G401 (cell line): Measurements from ENCODE around the gene ESR1. TPM values are rescaled to one million over a fixed set of nuclear protein-coding genes. Genes with fewer than 3 reads are reported as not detected.

Source experiments
- DNase-seq: peaks from one replicate; pipeline ENCODE4 v3.0.0-alpha.2; 2015; ENCODE audit warnings: low spot score
- in situ Hi-C: cut with HindIII; loops from 2 replicates; pipeline ENCODE4 v1.10.0; 2016; ENCODE audit warnings: low sequenced_read_pairs, mixed read lengths
- total RNA-seq: library from RNA; depleted of rRNA; stranded (reverse); fragments of >200 nt; shearing (Covaris generic); gene quantifications from 2 replicates; pipeline ENCODE4 v1.2.3, GENCODE V29; 2014; rRNA removed

Gene ESR1
- not detected in 2 replicates for total RNA-seq

DNA sequence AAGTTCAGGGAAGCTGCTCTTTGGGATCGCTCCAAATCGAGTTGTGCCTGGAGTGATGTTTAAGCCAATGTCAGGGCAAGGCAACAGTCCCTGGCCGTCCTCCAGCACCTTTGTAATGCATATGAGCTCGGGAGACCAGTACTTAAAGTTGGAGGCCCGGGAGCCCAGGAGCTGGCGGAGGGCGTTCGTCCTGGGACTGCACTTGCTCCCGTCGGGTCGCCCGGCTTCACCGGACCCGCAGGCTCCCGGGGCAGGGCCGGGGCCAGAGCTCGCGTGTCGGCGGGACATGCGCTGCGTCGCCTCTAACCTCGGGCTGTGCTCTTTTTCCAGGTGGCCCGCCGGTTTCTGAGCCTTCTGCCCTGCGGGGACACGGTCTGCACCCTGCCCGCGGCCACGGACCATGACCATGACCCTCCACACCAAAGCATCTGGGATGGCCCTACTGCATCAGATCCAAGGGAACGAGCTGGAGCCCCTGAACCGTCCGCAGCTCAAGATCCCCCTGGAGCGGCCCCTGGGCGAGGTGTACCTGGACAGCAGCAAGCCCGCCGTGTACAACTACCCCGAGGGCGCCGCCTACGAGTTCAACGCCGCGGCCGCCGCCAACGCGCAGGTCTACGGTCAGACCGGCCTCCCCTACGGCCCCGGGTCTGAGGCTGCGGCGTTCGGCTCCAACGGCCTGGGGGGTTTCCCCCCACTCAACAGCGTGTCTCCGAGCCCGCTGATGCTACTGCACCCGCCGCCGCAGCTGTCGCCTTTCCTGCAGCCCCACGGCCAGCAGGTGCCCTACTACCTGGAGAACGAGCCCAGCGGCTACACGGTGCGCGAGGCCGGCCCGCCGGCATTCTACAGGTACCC lies at the start of gene ESR1:
TSS of gene ESR1 (plus strand) at position 170 of the 858 bp plus-strand sequence. CDS start at position 401, 231 bp downstream.
- no peak for DNase-seq
- in situ Hi-C loops: no loop called here

DNA sequence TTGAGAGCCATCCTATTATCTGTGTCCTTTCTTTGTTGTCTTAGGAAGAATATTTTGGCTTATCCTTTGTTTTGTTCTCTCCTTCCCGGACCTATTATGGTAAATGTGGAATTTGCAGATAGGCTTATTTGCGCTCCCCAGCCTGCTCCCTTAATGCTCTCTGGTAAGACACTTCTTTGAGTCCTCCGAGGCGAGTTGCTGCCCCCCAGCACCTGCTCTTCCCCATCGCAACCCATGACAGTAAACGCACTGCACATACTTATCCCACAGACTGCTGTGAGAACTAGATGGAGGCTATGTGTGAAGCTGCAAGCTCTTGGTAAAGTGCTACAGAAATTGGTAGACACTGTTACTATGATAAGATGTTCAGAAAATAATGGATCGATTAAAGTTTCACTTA lies 47.0 kb upstream of the ESR1 start:
- no peak for DNase-seq
- in situ Hi-C loops: no loop called here

DNA sequence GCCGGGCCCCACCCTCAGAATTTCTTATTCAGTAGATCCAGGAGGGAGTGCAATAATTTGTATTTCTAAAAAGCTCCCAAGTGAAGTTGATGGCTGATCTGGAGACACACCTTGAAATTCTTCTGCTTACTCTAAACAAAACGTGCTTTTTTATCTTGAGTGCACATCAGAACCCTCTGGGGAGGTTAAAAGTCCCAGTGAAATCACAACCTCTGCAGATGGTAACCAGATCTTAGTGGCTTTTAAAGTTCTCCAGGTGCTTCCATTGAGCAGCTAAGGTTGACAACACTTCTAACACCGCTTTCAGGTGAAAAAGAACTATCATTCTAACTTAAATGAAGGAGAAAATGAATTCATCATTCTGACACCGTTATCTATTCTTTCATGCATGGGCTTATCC lies 45.6 kb upstream of the ESR1 start:
- no peak for DNase-seq
- in situ Hi-C loops: no loop called here

DNA sequence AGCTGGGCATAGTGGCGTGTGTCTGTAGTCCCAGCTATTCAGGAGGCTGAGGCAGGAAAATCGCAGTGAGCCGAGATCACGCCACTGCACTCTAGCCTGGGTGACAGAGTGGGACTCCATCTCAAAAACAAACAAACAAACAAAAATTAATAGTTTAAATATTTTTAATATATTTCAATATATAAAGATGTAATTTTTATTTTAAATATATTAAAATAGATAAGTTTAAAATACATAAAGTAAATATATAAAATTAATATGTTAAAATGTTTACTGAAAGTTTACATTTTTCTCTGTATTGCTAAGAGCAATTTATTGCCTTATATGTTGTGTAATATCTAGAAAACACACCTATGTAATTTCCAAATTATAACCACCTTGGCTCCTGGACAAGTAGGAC lies 44.7 kb upstream of the ESR1 start:
- in situ Hi-C loops: no loop called here
- no peak for DNase-seq

DNA sequence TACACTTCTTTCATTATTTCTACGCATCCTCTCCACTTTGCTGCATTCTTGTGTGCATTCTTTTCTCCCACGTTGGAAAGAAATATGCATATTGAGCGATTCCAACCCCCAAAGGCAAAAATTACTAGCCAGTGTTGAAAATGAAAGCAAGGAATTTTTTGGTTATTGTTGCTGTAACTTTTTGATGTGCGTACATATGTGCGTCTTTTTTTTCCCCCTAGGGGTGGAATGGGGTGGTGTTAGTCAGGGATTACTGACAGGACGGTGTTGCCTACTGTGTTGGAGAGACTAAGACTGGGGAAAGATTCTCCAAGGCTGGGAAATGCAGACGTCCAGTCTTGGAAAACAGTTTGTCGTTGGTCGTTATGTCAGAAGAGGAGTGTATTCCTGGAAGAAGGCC lies 44.2 kb upstream of the ESR1 start:
- in situ Hi-C loops: no loop called here
- no peak for DNase-seq

DNA sequence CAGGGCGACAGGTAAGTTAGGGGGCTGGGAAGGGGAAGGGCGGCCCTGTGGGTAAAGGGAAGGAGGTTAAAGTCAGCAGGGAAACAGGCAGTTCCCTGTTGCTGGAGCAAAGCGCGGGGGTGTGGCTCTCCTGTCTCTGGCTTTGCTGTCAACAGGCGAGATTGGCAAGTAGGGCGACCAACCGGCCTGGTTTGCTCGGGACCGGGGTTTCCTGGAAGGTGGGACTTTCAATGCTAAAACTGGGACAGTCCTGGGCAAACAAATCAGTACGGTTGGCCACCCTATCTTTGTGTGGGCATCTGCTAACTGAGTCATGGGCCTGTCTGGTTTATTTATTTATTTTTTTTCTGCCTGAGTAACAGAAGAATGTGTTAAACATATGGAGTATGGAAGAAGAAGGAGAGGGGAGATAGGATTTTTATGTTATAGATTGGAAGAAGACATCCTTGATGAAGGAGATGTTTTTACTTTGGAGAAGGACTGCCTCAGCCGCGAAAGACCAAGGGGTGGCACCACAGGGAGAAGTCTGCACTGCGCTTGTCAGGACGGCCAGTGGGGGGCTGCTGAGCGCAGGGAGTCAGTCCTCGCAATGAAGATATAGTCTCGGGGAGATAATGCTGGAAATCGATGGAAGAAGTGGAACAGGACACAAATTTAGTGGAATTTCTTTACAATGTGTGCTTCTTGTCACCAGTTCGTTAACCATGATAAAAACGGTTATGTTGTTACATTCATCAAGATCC lies 43.4 kb upstream of the ESR1 start:
- peak; percentile 23 for DNase-seq
- in situ Hi-C loops: no loop called here

DNA sequence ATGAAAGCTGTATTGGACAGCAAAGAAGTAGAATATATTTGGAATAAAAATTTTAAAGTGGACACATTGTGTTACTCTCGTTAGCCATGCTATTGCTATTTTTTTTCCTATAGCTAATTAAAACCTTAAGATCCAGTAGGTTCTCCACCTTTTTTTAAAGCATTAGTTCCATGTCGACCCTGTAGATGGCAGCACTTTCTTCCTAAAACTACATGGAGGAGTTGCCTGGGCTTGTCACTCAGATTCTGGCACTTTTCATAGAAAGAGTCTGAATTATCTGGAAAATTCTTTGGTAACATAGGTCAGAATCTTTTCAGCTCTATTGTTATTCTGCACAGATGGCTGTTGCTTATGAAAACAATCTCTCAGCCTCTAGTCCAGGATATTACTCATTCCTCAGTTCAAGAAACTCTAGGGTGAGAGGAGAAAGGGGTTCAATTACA lies 42.0 kb upstream of the ESR1 start:
- in situ Hi-C loops: no loop called here
- peak; percentile 66 for DNase-seq

DNA sequence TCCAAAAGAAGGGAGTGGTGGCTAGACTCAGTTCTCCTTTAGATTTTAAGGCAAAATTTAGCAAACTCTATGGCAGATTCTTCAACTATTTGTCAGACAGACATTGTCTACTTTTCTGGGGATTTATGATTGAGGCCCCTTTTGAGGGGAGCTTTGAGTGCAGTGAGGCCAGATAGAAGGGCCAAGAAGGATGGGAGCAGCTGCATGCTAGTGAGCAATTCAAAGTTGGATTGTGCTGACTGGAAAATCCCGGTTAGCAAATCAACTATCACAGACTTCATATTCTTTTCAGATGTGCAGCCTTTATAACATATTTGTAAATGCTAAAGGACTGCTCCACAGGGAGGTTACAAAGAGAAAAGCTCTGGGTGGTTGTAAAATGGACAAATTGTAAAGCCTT lies 35.0 kb upstream of the ESR1 start:
- no peak for DNase-seq
- in situ Hi-C loops: no loop called here

DNA sequence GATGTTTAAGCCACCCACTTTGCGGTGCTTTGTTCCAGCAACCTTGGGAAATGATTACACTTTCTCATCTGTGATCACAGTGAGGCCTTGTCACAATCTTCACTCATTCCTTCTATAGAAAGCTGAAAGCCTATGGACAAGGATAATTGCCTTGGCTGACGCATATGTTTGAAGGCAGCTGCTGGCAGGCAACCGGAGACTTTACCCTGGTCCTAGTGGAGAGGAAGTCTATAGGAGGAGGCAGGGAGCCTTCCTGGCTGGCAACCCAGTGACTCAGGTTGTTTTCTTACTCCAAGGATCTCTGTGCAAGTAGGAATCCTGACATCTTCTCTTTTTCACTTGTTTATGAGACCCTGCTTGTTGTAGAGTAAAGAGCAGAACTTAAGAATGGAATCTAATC lies 34.1 kb upstream of the ESR1 start:
- in situ Hi-C loops: no loop called here

DNA sequence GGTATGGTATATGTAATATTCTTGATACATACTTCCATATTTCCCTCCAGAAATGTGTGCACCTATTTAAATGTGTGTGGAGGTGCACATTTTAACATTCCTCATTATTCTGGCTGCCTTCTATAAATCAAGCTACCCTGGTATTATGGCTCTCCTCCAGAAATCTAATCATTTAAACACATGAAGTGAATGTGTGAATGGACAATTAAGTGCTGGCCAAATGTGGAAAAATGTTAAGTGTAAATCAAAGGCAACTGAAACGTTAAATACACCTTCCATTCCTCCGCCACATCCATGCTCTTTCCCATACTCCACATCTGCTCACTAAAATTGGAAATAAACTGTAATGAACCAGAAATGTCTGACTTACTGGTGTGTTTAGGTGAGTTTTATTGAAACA lies 24.9 kb upstream of the ESR1 start:
- in situ Hi-C loops: no loop called here

More for the DNA sequence above, 34.1 kb upstream of the ESR1 start:
- no peak for DNase-seq

DNA sequence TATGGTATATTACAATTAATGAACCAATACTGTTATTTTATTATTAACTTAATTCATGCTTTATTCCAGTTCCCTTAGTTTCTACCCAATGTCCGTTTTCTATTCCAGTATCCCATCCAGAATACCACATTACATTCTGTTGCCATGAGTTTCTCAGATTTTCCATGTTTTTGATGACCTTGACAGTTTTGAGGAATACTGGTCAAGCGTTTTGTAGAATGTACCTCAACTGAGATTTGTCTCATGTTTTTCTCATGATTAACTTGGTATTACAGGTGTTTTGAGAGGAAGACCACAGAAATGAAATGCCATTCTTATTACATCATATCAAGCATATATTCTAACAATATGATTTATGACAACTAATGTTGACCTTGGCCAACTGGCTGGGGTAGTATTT lies 23.8 kb upstream of the ESR1 start:
- in situ Hi-C loops: no loop called here
- DNase-seq: no peak

More for the DNA sequence above, 24.9 kb upstream of the ESR1 start:
- no peak for DNase-seq

DNA sequence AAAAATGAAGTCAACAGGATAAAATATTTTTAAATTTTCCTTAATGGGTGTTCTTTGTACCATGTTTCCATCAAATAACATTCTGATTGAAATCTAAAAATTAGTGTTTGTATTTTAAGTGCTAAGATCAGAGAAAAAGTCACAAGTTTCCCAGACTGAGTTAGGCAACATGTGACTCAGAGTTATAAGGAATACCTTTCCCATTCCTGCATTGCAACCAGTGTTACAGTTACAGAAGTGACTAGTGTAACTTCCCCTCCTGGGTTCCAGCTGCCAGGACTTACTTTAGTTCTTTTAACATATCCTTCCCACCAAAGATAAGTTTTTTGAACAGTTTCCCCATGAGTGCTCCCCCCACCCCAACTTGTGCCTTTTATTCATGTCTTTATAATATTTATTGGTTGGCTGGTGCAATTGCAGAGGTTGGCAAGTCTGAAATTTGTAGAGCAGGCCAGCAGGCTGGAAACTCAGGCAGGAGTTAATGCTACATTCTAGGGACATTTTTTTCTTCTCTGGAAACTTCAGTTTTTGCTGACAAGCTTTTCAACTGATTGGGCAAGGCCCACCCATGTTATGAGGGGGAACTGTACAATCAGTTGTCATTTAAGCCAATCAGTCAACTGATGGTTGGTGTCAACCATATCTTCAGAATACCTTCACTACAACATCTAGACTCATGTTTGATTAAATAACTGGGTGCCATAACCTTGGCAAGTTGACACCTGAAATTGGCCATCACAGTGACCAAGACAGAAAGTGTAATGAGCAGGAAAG lies 22.9 kb upstream of the ESR1 start:
- in situ Hi-C loops: no loop called here
- no peak for DNase-seq

DNA sequence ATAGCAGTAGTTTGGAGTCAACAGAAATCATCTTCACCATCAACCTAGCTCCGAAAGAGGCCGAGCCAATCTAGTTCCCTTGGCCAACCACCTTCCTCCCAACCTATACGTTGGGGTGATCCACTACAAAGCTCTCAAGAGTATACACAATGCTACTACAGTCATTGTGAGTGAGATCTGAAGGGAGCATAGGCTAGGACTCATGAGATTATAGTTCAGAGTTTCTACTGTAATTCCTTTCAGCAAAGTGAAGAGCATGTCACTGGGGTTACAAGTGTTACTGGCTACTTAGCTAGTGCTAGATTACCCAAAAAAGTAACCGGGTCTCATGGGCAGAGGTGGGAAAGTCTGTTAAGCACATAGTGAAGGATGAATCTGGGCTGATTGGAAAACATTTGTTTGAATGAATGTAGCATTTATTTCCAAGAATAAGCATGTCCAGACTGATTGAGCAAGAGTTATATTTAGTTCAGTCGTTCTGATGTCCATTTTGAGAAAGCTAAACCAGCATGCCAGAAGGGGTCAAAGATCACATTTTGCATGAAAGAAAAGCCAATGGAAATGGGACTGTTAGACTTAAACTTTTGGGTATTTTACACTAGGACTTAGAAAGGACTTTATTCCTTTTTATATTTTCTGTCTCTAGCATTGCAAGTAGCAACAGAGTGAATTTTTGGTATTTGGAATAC lies 10.5 kb upstream of the ESR1 start:
- no peak for DNase-seq
- in situ Hi-C loops: no loop called here

DNA sequence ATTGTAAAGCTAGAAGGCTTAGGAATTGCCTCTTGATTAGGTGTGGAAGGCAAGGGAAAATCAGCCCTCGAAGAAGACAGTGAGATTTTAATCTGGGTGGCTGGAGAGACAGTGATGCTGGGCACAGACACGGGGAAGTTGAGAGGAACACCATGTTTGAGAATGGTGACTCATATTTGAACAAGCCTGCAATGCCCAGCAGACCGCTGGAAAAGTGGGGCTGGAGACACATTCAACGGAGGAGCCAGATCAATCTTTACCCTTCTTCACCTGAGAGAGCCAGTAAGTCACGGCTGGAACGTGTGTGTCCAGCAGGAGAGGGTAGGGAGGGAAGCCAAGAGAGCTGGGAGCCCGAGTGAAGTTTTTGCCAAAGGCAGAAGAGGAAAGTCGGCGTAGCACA lies 3.7 kb upstream of the ESR1 start:
- in situ Hi-C loops: no loop called here
- DNase-seq: no peak

DNA sequence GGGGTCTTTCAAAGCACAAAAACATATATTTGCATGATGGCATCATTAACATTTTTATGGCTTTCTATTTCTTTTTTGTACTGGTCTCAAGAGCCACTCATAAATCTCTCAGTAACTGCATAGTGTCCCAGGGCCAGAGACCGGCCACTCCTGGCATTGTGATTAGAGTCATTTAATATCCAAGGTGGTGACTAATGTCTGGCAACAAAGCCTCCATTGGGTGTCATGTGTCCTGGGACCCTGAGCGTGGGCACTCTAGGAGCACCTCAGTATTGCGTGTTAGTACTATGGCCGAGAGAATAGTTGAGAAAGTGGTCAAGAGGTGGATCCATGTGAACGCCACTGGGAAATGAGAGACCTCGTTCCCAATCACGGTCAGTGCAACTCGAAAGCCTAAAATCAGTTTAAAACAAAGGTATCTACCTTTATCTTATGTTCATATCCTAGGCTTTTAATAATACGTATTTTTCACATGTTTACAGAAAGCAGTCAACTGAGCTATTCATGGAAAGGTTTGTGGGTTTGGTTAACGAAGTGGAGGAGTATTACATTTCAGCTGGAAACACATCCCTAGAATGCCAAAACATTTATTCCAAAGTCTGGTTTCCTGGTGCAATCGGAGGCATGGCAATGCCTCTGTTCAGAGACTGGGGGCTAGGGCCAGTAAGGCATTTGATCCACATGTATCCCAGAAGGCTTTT lies 2.7 kb upstream of the ESR1 start:
- in situ Hi-C loops: no loop called here

DNA sequence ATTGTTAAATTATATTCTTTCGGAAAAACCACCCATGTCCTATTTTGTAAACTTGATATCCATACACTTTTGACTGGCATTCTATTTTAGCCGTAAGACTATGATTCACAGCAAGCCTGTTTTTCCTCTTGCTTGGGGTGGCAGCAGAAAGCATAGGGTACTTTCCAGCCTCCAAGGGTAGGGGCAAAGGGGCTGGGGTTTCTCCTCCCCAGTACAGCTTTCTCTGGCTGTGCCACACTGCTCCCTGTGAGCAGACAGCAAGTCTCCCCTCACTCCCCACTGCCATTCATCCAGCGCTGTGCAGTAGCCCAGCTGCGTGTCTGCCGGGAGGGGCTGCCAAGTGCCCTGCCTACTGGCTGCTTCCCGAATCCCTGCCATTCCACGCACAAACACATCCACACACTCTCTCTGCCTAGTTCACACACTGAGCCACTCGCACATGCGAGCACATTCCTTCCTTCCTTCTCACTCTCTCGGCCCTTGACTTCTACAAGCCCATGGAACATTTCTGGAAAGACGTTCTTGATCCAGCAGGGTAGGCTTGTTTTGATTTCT lies 2.1 kb upstream of the ESR1 start:
- in situ Hi-C loops: no loop called here
- no peak for DNase-seq

More for the DNA sequence above, 2.7 kb upstream of the ESR1 start:
- no peak for DNase-seq

DNA sequence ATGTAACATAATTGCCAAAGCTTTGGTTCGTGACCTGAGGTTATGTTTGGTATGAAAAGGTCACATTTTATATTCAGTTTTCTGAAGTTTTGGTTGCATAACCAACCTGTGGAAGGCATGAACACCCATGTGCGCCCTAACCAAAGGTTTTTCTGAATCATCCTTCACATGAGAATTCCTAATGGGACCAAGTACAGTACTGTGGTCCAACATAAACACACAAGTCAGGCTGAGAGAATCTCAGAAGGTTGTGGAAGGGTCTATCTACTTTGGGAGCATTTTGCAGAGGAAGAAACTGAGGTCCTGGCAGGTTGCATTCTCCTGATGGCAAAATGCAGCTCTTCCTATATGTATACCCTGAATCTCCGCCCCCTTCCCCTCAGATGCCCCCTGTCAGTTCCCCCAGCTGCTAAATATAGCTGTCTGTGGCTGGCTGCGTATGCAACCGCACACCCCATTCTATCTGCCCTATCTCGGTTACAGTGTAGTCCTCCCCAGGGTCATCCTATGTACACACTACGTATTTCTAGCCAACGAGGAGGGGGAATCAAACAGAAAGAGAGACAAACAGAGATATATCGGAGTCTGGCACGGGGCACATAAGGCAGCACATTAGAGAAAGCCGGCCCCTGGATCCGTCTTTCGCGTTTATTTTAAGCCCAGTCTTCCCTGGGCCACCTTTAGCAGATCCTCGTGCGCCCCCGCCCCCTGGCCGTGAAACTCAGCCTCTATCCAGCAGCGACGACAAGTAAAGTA lies 547 bp upstream of the ESR1 start:
- no peak for DNase-seq
- in situ Hi-C loops: no loop called here
